ENCODE measurements around the gene RBCK1.

Gene RBCK1

GRCh38 chr20:402898-403581 is 5.1 kb upstream of the RBCK1 start:
- peaks cover 0 to 7% (median 0%) of the 10 kb centered on the region in 4 donors for H3K4me1 ChIP-seq
- no peak overlapping the region for H3K27ac ChIP-seq
- intact Hi-C loops (cut with DNase I; ENCODE audit: low total_unique reads): no loop called here
- H3K9me3 ChIP-seq: no peaks in the 10 kb centered on the region
- DNase-seq: peak in 1 of 2 donors; percentile 42
- no peak for TF ChIP-seq CTCF (IDR thresholded peaks at IDR 0.05)
- H3K36me3 ChIP-seq: no peaks in the 10 kb centered on the region
- H3K4me3 ChIP-seq: no peak overlapping the region
- no peaks in the 10 kb centered on the region for H3K27me3 ChIP-seq

- no peaks in the 10 kb centered on the region for H3K27me3 ChIP-seq
- intact Hi-C loops (cut with DNase I; ENCODE audit: low total_unique reads): no loop called here
- no peak overlapping the region for H3K4me3 ChIP-seq
- H3K9me3 ChIP-seq: no peaks in the 10 kb centered on the region
- DNase-seq: no peak
- no peak overlapping the region for H3K27ac ChIP-seq
- no peaks in the 10 kb centered on the region for H3K36me3 ChIP-seq
- peaks cover 0 to 7% (median under 1%) of the 10 kb centered on the region in 4 donors for H3K4me1 ChIP-seq
- no peak for TF ChIP-seq CTCF (IDR thresholded peaks at IDR 0.05)
Measured at GRCh38 chr20:403582-403957, 4.5 kb upstream of the RBCK1 start.

- peaks cover 0 to 12% (median 5%) of the 10 kb centered on the region in 4 donors for H3K4me1 ChIP-seq
- no peak overlapping the region for H3K27ac ChIP-seq
- H3K27me3 ChIP-seq: no peaks in the 10 kb centered on the region
- no peak overlapping the region for H3K4me3 ChIP-seq
- no peaks in the 10 kb centered on the region for H3K36me3 ChIP-seq
- no peaks in the 10 kb centered on the region for H3K9me3 ChIP-seq
- no peak for TF ChIP-seq CTCF (IDR thresholded peaks at IDR 0.05)
- DNase-seq: no peak
- intact Hi-C loops (cut with DNase I; ENCODE audit: low total_unique reads): no loop called here
Measured at GRCh38 chr20:404088-404487, 4.0 kb upstream of the RBCK1 start.

- intact Hi-C loops (cut with DNase I; ENCODE audit: low total_unique reads): loop anchor here (5.0 kb wide), 3 partner anchors 54 to 136 kb away; partner anchors contain the start of genes CSNK2A1 and TBC1D20
- Histone ChIP-seq H3K36me3 (peaks cover 2 to 14% (median 3%) of the 10 kb centered on the region in 3 donors), H3K9me3 (no peaks in the 10 kb centered on the region), H3K27me3 (no peaks in the 10 kb centered on the region), H3K4me3 (peak overlapping the region in 1 of 2 donors; percentile 100), H3K27ac (peak overlapping the region; percentile 90 to 94), H3K4me1 (peaks cover 0 to 26% (median 16%) of the 10 kb centered on the region in 4 donors)
- TF ChIP-seq CTCF (IDR thresholded peaks at IDR 0.05): no peak
- peak in 1 of 2 donors; percentile 33 for DNase-seq
Measured at GRCh38 chr20:406200-407132, 1.6 kb upstream of the RBCK1 start.

GRCh38 chr20:407133-407952 is 756 bp upstream of the RBCK1 start:
- peak; percentile 75 to 87 for DNase-seq
- no peaks in the 10 kb centered on the region for H3K27me3 ChIP-seq
- TF ChIP-seq CTCF (IDR thresholded peaks at IDR 0.05): no peak
- peak overlapping the region; percentile 90 to 94 for H3K27ac ChIP-seq
- H3K4me3 ChIP-seq: peak overlapping the region; percentile 89 to 100
- peaks cover 0 to 26% (median 16%) of the 10 kb centered on the region in 4 donors for H3K4me1 ChIP-seq
- intact Hi-C loops (cut with DNase I; ENCODE audit: low total_unique reads): loop anchor here (5.0 kb wide), 3 partner anchors 55 to 135 kb away; partner anchors contain the start of genes CSNK2A1 and TBC1D20
- H3K36me3 ChIP-seq: peaks cover 8 to 23% (median 11%) of the 10 kb centered on the region in 3 donors
- H3K9me3 ChIP-seq: no peaks in the 10 kb centered on the region
